ENCODE measurements around the gene HES7. TPM values are rescaled to one million over a fixed set of nuclear protein-coding genes. Genes with fewer than 3 reads are reported as not detected.

The HES7 gene
- total RNA-seq, 6 experiments from 2014 or later: not detected

DNA sequence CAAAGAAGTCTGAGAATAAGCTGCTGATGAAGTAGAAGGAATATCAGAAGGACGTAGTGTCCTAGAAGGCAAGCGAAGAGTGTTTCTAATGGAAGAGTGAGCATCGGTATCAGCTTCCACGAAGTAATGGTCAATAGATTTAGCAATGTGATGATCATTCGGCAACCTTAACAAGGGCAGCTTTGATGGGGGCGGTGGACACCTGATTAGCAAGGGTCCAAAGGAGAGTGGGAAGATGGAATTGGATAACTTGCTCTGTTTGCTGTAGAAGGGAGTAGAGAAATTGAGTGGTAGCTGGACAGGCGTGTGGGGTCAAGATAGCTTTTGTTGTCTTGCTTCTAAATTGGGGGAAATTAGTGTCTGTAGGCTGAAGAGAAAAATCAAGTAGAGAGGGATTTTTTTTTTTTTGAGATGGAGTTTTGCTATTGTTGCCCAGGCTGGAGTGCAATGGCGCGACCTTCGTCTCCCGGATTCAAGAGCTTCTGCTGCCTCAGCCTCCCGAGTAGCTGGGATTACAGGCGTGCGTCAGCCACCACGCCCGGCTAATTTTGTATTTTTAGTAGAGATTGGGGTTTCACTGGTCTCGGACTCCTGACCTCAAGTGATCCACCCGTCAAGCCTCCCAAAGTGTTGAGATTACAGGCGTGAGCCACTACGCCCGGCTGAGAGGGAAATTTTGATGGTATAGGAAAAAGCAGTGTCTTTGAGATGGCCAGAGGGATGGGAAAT is 13.9 kb upstream of the HES7 start:
- Histone ChIP-seq H3K4me3 (no peak overlapping the region), H3K4me1 (peaks cover 0 to 9% (median 1%) of the 10 kb centered on the region in 4 donors), H3K9me3 (no peaks in the 10 kb centered on the region), H3K36me3 (peaks cover 14 to 37% (median 34%) of the 10 kb centered on the region in 4 donors), H3K27me3 (no peaks in the 10 kb centered on the region), H3K27ac (peak overlapping the region in 1 of 3 donors; percentile 76)
- 50% methylated on average over 15 of the region's 21 CpGs for WGBS (ENCODE audit: insufficient coverage, low coverage, low lambda C conversion rate, missing lambda C conversion rate)
- intact Hi-C loops (cut with DNase I): no loop called here
- ATAC-seq (no peak), DNase-seq (no peak)
- TF ChIP-seq POLR2A (IDR thresholded peaks at IDR 0.05): no peak
- TF ChIP-seq CTCF (IDR thresholded peaks at IDR 0.05): no peak

DNA sequence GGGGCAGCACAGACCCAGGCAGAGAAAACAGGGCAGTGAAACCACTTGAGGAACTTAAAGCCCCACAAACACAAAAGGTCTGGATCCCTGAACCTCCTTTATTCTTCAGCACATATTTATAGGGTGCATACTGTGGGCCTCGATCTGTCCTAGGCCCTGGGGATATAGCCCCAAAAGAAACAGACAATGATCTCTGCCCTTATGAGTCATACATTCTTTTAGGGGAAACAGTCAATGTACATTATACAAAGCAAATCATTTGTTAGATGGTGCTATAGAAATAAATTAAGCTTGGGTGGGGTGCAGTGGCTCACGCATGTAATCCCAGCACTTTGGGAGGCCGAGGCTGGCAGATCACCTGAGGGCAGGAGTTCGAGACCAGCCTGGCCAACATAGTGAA is 10.0 kb upstream of the HES7 start:
- DNase-seq (no peak), ATAC-seq (no peak)
- WGBS (ENCODE audit: insufficient coverage, low coverage, low lambda C conversion rate, missing lambda C conversion rate): 100% methylated on average over 4 of the region's 4 CpGs
- Histone ChIP-seq H3K9me3 (no peaks in the 10 kb centered on the region), H3K36me3 (peaks cover 0 to under 1% (median 0%) of the 10 kb centered on the region in 4 donors), H3K4me3 (no peak overlapping the region), H3K4me1 (peaks cover 0 to 2% (median under 1%) of the 10 kb centered on the region in 4 donors), H3K27me3 (no peaks in the 10 kb centered on the region), H3K27ac (no peak overlapping the region)
- intact Hi-C loops (cut with DNase I): no loop called here
- TF ChIP-seq CTCF (IDR thresholded peaks at IDR 0.05) (no peak), POLR2A (IDR thresholded peaks at IDR 0.05) (no peak)

- DNase-seq (no peak), ATAC-seq (peak in 1 of 4 donors; percentile 19)
- no peak overlapping the region for H3K4me3 ChIP-seq
- TF ChIP-seq CTCF (IDR thresholded peaks at IDR 0.05): no peak
- TF ChIP-seq POLR2A (IDR thresholded peaks at IDR 0.05): no peak
- no peaks in the 10 kb centered on the region for H3K9me3 ChIP-seq
- peaks cover 0 to 2% (median 0%) of the 10 kb centered on the region in 4 donors for H3K4me1 ChIP-seq
- H3K27me3 ChIP-seq: no peaks in the 10 kb centered on the region
- intact Hi-C loops (cut with DNase I): no loop called here
- H3K27ac ChIP-seq: no peak overlapping the region
- H3K36me3 ChIP-seq: no peaks in the 10 kb centered on the region
- WGBS (ENCODE audit: insufficient coverage, low coverage, low lambda C conversion rate, missing lambda C conversion rate): 79% methylated on average over 6 of the region's 12 CpGs
Observed at GRCh38 chr17:8133399-8133798, 9.5 kb upstream of the HES7 start.

GRCh38 chr17:8131844-8132441 is 8.0 kb upstream of the HES7 start:
- TF ChIP-seq POLR2A (IDR thresholded peaks at IDR 0.05) (no peak), CTCF (IDR thresholded peaks at IDR 0.05) (no peak)
- H3K4me3 ChIP-seq: no peak overlapping the region
- DNase-seq (no peak), ATAC-seq (no peak)
- H3K27ac ChIP-seq: no peak overlapping the region
- H3K9me3 ChIP-seq: no peaks in the 10 kb centered on the region
- WGBS (ENCODE audit: insufficient coverage, low coverage, low lambda C conversion rate, missing lambda C conversion rate): 46% methylated on average over 2 of the region's 3 CpGs
- intact Hi-C loops (cut with DNase I): no loop called here
- no peaks in the 10 kb centered on the region for H3K4me1 ChIP-seq
- no peaks in the 10 kb centered on the region for H3K27me3 ChIP-seq
- no peaks in the 10 kb centered on the region for H3K36me3 ChIP-seq
